T-helper 1 cell (primary cell): ENCODE results near the gene PBX4.
"Not testable (repeated sequence)": the region's sequence is repeated elsewhere in the genome, so short reads cannot be mapped to it uniquely, and the experiment has no call there.

Experiments
- DNase-seq, 5 donors: peaks; one replicate each; pipeline ENCODE4 v3.0.0-alpha.2; 2012 to 2020

PBX4 gene

GRCh38 chr19:19626516-19627472 is 8.3 kb upstream of the PBX4 start:
- peak in 1 of 5 donors; percentile 9 for DNase-seq

DNA sequence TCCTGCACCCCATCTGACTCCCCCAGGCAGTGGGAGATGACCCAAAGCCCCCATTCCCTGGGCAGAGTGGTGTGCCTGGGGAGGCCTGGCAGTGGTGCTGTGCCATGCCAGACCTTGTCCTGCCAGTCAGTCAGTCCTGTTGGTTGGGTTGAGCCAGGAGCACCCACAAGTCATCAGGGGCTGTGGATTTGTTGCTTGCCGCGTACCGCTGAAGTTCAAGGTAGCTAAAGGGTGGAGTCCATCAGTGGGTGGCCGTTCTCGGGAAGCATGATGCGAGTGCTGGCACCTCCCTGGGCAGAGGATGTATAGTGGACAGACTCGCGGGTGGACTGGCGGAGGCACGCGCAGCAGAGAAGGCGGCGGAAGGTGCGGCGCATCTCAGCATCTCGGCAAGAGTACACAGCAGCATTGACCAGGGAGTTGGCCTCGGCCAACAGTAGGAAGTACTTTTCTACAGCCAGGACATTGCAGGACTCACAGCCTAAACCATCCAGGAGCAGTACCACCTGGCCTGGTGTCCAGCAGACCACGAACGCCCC is 5.6 kb upstream of the PBX4 start:
- no peak for DNase-seq

- no peak for DNase-seq
These were observed 4.9 kb upstream of the PBX4 start for GRCh38 chr19:19623383-19623782.

DNA sequence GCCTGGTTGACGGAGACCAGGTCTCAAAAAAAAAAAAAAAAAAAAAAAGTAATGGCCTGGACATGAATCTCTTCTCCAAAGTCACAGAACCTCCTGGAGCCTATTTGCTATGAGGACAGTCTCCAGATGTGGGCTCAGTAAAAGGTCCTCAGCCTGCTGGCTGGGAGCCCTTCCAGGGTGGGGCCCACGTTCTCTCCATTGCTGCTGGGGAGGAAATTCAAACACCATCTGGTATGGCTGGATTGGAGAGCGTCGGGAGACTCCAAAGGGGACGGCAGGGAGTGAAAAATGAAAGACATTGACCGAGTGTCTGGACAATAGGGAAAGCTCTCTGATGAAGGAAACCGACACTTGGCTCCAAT is 1.3 kb upstream of the PBX4 start:
- DNase-seq: no peak

DNA sequence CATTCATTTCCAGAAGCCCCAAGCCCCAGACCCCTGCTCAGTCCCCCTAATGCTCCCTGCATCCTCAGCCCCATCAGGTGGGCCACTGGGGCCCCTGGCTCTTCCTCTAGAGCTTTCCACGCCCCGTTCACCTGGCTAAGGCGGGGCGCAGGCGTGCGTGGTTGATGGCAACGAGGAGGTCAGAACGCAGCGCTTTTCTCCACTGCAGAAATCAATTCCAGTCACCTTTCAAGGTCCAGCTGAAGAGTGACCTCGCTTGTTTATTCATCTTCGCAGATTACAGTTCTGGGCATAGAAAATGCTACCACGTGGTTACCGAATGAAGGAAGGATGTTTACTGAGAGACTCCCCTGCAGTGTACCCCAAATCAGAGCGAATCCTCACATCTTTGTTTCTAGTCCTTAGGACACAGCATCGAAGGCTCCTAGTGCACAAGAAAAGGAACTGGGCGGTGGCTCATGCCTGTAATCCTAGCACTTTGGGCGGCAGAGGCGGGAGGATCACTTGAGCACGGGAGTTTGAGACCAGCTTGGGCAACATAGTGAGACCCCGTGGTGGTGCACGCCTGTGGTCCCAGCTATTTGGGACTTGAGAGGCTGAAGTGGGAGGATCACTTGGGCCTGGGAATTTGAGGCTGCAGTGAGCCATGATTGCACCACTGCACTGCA is 828 bp upstream of the PBX4 start:
- DNase-seq: no peak

DNA sequence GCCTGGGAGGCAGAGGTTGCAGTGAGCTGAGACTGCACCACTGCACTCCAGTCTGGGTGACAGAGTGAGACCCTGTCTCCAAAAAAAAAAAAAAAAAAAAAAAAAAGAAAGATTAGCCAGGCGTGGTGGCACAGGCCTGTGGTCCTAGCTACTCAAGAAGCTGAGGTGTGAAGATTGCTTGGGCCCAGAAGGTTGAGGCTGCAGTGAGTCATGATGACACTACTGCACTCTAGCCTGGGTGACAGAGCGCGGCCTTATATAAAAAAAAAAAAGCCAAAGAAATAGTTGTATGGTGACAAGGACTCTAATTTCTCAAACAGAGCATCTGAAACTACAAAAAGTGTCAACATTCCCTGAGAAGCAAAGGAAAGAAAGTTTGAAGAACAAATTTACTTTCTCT is 3.4 kb downstream of the PBX4 start:
- DNase-seq: peak in 2 of 5 donors; percentile 25 to 57

DNA sequence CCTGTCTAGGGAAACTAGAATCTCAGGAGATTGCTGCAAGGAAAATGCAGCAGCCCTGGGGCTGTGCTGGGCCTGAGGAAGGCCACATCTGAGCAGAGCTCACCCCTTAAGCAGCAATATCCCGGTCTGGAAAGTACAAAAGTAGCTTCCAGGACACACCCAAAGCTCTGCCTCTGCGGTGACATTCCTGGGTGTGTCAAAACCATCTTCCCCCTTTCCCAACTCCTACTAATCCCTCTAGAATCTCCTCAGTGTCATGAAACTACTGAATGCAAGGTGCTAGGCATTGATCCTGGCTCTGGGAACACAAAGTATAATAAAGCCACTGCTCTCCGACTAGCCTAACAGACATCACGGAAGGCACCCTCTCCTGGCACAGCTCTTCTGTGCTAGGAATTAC is 5.0 kb downstream of the PBX4 start:
- no peak for DNase-seq

- no peak for DNase-seq
These were observed 7.9 kb downstream of the PBX4 start for GRCh38 chr19:19610376-19611202.

- DNase-seq: not testable (repeated sequence)
These were observed 11.8 kb downstream of the PBX4 start for GRCh38 chr19:19606686-19607085.

DNA sequence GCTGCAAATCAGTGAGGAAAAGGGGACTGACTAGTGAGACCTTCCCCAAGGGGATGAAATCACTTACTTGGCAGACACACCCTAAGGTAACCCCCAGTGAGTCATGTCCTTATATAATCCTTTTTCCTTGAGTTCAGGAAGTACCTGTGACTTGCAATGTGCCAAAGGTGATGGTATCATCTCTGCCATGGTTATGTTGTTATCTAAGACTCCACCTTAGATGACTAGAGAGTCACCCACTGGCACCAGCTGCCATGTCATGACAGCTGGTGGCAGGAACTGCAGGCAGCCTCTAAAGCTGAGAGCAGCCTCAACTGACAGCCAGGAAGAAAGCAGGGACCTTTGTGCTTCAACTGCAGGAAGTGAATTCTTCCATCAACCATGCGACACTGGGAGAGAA is 12.5 kb downstream of the PBX4 start:
- DNase-seq: peak; percentile 27 to 82 (median 48)

GRCh38 chr19:19602713-19603324 is 15.7 kb downstream of the PBX4 start:
- DNase-seq: no peak

- DNase-seq: peak; percentile 27 to 57 (median 45)
These were observed 16.3 kb downstream of the PBX4 start for GRCh38 chr19:19602136-19602712.

DNA sequence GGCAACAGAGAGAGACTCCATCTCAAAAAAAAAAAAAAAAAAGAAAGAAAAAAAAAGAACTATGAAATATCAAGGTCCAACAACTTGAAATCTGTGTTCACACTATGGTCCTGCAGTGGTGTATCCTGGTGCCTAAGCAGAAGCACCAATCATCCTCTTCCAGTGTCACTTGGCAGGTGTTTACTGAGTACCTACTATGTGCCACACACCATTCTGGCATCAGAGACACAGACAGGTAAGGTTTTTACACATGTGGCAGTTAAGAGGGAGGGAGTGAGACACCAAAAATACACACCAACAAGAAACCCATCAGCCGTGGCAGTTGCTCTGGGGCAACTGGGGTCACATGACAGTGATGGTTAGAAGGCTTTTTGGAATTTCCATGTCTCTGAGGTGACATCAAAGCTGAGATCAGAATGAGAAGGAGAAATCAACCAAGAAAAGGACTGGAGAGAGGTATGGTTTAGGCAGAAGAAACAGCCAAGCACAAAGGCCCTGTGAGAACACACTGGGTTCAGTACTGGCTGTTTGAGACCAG is 17.6 kb downstream of the PBX4 start:
- peak in 1 of 5 donors; percentile 28 for DNase-seq

- DNase-seq: peak; percentile 46 to 88 (median 64)
These were observed 19.6 kb downstream of the PBX4 start for GRCh38 chr19:19598728-19599451.

- peak in 4 of 5 donors; percentile 42 to 95 (median 60) for DNase-seq
These were observed 20.6 kb downstream of the PBX4 start for GRCh38 chr19:19597809-19598306.

GRCh38 chr19:19595171-19595701 is 23.3 kb downstream of the PBX4 start:
- no peak for DNase-seq

- peak in 1 of 5 donors; percentile 55 for DNase-seq
These were observed 24.1 kb downstream of the PBX4 start for GRCh38 chr19:19594381-19594780.

DNA sequence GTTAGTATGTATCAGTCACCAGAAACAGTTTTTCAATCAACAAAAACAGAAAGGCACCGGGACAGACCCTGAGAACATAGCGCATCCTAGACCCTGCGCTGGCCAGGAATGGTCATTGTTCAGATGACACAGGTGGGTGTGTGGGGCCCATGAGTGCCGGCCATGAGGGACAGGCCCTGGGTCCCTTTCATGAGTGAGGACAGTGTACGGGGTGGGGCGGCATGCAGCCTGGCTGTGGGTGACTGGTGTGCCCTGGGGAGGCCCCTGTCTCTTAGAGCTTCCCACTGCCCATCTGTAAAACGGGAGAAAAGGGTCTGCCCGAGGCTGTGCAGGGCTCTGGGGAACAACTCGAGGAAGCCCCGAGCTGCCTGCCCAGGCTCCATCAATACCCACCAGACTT is 25.8 kb downstream of the PBX4 start:
- DNase-seq: no peak

DNA sequence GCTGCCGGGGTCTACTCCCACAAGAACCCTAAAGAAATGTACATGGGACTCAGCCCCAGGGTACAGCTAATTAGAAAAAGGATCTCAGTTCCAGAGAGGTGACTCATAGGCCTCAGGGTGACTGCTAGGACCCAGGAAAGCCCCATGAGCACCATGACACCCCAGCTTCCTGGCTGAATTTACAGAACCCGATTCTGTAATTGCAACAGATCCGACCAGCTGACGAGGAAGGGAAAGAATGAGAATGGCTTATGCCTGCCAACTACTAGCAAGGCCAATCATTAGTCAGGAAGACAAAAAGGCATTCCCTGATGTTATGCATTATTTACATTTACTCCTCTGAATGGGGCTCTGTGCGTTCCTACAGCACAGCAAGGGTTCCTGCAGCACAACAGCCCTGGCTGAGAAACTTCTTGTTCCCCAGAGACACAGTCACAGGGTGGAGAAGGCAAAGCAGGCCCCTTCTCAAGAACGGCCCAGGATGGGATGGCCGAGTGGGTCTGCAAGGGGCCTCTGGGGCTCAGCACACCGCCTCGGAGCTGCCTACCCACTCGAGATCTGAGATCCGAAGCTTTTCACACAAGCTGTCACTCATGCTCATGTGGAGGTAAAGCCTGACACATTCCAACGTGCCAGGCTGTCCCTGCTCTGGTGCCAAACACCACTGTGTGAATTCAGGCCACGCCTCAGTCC is 27.2 kb downstream of the PBX4 start:
- DNase-seq: peak; percentile 49 to 91 (median 64)

DNA sequence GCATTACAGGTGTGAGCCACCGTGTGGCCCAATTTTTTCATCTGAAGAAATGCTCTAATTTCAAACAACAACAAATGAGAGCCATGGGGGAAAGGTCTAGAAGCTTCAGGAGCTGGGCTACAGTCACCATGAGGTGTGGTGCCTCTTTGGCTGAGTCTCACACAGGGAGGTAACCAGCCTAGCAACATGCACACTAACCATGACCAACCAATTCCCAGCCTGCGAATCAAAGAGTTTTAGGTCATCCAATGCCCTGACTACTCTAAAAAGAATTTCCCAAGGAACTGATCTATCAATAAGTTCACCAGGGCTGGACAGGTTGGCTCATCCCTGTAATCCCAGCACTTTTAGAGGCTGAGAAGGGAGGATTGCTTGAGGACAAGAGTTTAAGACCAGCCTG is 29.9 kb downstream of the PBX4 start:
- no peak for DNase-seq
